SK-N-SH treated with all-trans-retinoic acid at 6 μM for 48 hours (cell line): ENCODE measurements around the gene KREMEN1.

Source experiments
- ATAC-seq: fragments of 200-7000 bp; cut with Tn5 transposase; 3 replicates; pipeline ENCODE4 v1.9.1; 2020; ENCODE audit warnings: mild to moderate bottlenecking, moderate library complexity
- ARNTL ChIP-seq: fragments of 450-650 bp; formaldehyde crosslinking; IDR thresholded peaks from 2 replicates; pipeline ENCODE4 v1.5.0; 2020; ENCODE audit warnings: low read depth, mild to moderate bottlenecking, moderate library complexity, borderline replicate concordance
- BACH2 ChIP-seq: fragments of 250-450 bp; sonication (Bioruptor Pico); IDR thresholded peaks from 2 replicates; pipeline ENCODE4 v1.9.0; 2021; ENCODE audit warnings: mild to moderate bottlenecking, borderline replicate concordance
- CREB5 ChIP-seq: fragments of 250-450 bp; sonication (Bioruptor Pico); IDR thresholded peaks from 2 replicates; pipeline ENCODE4 v1.5.1; 2020; ENCODE audit warnings: low read depth, mild to moderate bottlenecking, moderate library complexity
- CSDC2 ChIP-seq: fragments of 250-450 bp; sonication (Bioruptor Pico); IDR thresholded peaks from 2 replicates; pipeline ENCODE4 v1.5.0; 2020; ENCODE audit warnings: mild to moderate bottlenecking, moderate library complexity
- CSRNP3 ChIP-seq: fragments of 250-450 bp; sonication (Bioruptor Pico); IDR thresholded peaks from 2 replicates; pipeline ENCODE4 v1.5.1; 2021; ENCODE audit warnings: mild to moderate bottlenecking, moderate library complexity
- ESRRG ChIP-seq: fragments of 250-450 bp; sonication (Bioruptor Pico); IDR thresholded peaks from 2 replicates; pipeline ENCODE4 v1.6.1; 2021; ENCODE audit warnings: mild to moderate bottlenecking
- GLIS3 ChIP-seq: fragments of 250-450 bp; sonication (Bioruptor Pico); IDR thresholded peaks from 2 replicates; pipeline ENCODE4 v1.5.0; 2020; ENCODE audit warnings: mild to moderate bottlenecking, moderate library complexity
- ISL1 ChIP-seq: fragments of 250-450 bp; sonication (Bioruptor Pico); IDR thresholded peaks from 2 replicates; pipeline ENCODE4 v2.1.2; 2022; ENCODE audit warnings: mild to moderate bottlenecking, moderate library complexity
- OSR1 ChIP-seq: fragments of 250-450 bp; sonication (Bioruptor Pico); IDR thresholded peaks from 2 replicates; pipeline ENCODE4 v1.8.0; 2022; ENCODE audit warnings: moderate library complexity, mild to moderate bottlenecking, inconsistent platforms
- PATZ1 ChIP-seq: fragments of 250-450 bp; sonication (Bioruptor Pico); IDR thresholded peaks from 2 replicates; pipeline ENCODE4 v1.8.0; 2020; ENCODE audit warnings: mild to moderate bottlenecking, moderate library complexity, borderline replicate concordance
- POU6F1 ChIP-seq: fragments of 250-450 bp; sonication (Bioruptor Pico); IDR thresholded peaks from 2 replicates; pipeline ENCODE4 v1.8.0; 2021; ENCODE audit warnings: low read depth, mild to moderate bottlenecking, moderate library complexity, borderline replicate concordance
- PPARA ChIP-seq: fragments of 250-450 bp; sonication (Bioruptor Pico); IDR thresholded peaks from 2 replicates; pipeline ENCODE4 v1.5.0; 2020; ENCODE audit warnings: mild to moderate bottlenecking, borderline replicate concordance
- SNAI2 ChIP-seq: fragments of 250-450 bp; sonication (Bioruptor Pico); IDR thresholded peaks from 2 replicates; pipeline ENCODE4 v1.5.0; 2020; ENCODE audit warnings: mild to moderate bottlenecking, moderate library complexity
- TOX ChIP-seq: fragments of 250-450 bp; sonication (Bioruptor Pico); IDR thresholded peaks from 2 replicates; pipeline ENCODE4 v1.8.0; 2021; ENCODE audit warnings: mild to moderate bottlenecking, moderate library complexity, borderline replicate concordance
- TSHZ2 ChIP-seq: fragments of 250-450 bp; sonication (Bioruptor Pico); IDR thresholded peaks from 2 replicates; pipeline ENCODE4 v1.5.0; 2020; ENCODE audit warnings: mild to moderate bottlenecking, moderate library complexity
- ZC3H10 ChIP-seq: fragments of 250-450 bp; sonication (Bioruptor Pico); IDR thresholded peaks from 2 replicates; pipeline ENCODE4 v1.5.1; 2021; ENCODE audit warnings: mild to moderate bottlenecking, moderate library complexity
- ZFP3 ChIP-seq: fragments of 250-450 bp; sonication (Bioruptor Pico); IDR thresholded peaks from 2 replicates; pipeline ENCODE4 v1.5.0; 2020; ENCODE audit warnings: mild to moderate bottlenecking, moderate library complexity
- ZFP30 ChIP-seq: fragments of 450-650 bp; formaldehyde crosslinking; IDR thresholded peaks from 2 replicates; pipeline ENCODE4 v1.5.0; 2022; ENCODE audit warnings: mild to moderate bottlenecking, moderate library complexity
- ZNF565 ChIP-seq: fragments of 450-650 bp; formaldehyde crosslinking; conservative IDR thresholded peaks from 2 replicates; pipeline ENCODE4 v1.5.0; 2020; ENCODE audit warnings: low read depth, mild to moderate bottlenecking, moderate library complexity
- ZNF70 ChIP-seq: fragments of 450-650 bp; formaldehyde crosslinking; IDR thresholded peaks from 2 replicates; pipeline ENCODE4 v1.5.0; 2020; ENCODE audit warnings: mild to moderate bottlenecking, moderate library complexity
- ZNF8 ChIP-seq: fragments of 450-650 bp; formaldehyde crosslinking; IDR thresholded peaks from 2 replicates; pipeline ENCODE4 v1.5.0; 2020; ENCODE audit warnings: mild to moderate bottlenecking, moderate library complexity

The KREMEN1 gene

GRCh38 chr22:29028468-29028867 is 44.4 kb upstream of the KREMEN1 start:
- no peak for ATAC-seq
- TF ChIP-seq PPARA (no peak), ZFP30 (no peak), CSRNP3 (no peak), CSDC2 (CRISPR knock-in tag) (no peak), ISL1 (CRISPR knock-in tag) (no peak), ZNF8 (CRISPR knock-in tag) (no peak), GLIS3 (CRISPR knock-in tag) (no peak), TOX (CRISPR knock-in tag) (no peak), ZC3H10 (CRISPR knock-in tag) (no peak), PATZ1 (CRISPR knock-in tag) (no peak), ZNF70 (CRISPR knock-in tag) (no peak), BACH2 (CRISPR knock-in tag) (no peak), CREB5 (CRISPR knock-in tag) (no peak)

GRCh38 chr22:29029202-29030000 is 43.4 kb upstream of the KREMEN1 start:
- no peak for ATAC-seq
- TF ChIP-seq ZNF70 (CRISPR knock-in tag) (no peak), TOX (CRISPR knock-in tag) (no peak), ARNTL (CRISPR knock-in tag) (no peak), TSHZ2 (CRISPR knock-in tag) (no peak), GLIS3 (CRISPR knock-in tag) (no peak), ZNF8 (CRISPR knock-in tag) (no peak), OSR1 (CRISPR knock-in tag) (no peak), ZC3H10 (CRISPR knock-in tag) (no peak), ESRRG (CRISPR knock-in tag) (no peak), CSDC2 (CRISPR knock-in tag) (no peak), SNAI2 (CRISPR knock-in tag) (no peak), ZFP30 (no peak), ZFP3 (CRISPR knock-in tag) (no peak), ZNF565 (CRISPR knock-in tag) (no peak), POU6F1 (CRISPR knock-in tag) (no peak), ISL1 (CRISPR knock-in tag) (no peak), CSRNP3 (no peak), CREB5 (CRISPR knock-in tag) (no peak)
